HG03039 (cell line): ENCODE data around the gene ATP5F1A.
A peak's percentile ranks its signal among the peaks of the same experiment; 100 is the strongest.

ENCODE experiments used
- ATAC-seq: cut with Tn5 transposase; IDR thresholded peaks from one replicate; pipeline ENCODE4 v1.9.1; 2021; ENCODE audit warnings: mild to moderate bottlenecking, moderate library complexity; ENCODE audit not compliant: unreplicated experiment

Gene ATP5F1A

DNA sequence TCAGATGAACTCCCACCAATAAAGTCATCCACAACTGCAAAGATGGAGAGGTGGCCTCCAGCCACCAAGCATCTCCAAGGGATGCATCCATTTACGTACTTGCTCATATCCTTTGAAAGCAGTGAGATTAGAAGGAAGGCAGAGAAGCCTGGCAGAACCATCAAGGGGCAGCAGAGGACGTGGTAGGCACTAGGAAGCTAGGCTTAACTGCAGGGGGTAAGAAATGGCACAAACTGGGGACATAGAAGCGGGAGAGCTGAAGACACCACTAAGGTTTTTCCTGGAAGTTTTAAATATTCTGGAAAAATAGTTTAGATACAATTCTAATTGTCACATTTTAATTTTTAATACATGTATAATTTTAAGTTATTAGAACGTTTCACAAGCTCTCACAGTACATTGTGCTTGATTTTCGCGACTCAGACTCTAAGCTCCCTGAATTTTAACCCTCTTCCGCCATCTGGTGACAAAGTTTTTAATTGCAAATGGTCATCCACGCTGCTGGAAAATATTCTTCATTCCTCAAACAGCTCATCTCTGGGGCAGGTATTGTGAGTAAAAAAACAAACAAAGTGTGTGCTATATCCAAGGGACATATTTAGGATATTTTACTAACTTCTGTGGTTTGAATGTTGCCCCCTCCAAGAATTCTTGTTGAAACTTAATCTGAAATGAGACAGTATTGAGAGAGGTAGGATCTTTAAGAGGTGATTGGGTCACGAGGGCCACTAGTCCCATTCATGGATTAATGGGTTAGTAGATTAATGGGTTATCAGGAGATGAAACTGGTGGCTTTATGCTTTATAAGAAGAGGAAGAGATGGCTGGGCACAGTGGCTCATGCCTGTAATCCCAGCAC, 24.4 kb downstream of the ATP5F1A start:
- ATAC-seq, result no peak

DNA sequence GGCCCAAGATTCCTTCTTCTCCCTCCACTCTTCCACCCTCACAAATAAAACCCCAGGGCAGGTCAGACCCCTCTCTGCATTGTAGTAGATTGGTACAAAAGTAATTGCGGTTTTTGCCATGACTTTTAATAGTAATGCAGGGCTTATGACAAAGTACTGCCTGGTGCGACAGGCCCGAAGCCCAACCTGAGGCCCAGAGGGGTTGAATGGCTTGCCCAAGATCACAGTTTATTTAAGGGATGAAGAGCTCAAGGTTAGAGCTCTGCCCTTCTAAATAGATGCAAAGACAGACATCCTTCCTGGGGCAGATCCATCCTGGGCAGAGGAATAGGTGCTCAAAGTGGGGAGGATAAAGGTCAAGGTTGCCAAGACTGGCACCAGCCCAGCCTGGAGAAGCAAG, 25.1 kb downstream of the ATP5F1A start:
- no peak for ATAC-seq

DNA sequence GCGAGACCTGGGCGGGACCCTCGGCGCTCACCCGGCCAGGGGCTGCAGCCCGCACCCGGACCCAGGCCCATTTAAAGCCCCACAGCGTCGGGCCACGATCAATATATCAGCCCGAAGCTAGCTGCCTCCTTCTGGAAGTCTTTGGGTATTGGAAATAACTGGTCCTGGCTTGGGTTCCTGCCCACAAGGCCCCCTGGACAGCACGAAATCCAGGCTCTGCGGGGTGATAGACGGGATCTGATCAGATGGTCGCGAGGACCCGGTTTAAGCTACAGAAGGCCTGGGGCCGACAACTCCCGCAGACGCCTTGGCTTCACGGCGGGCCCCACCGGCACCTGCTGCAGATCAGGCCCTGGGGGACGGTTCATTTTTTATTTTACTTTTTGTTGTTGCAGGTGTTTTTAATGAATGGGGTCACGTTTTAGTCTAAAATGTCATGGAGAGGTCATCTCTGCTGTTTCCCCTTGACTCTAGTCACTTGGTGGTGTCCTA, 25.7 kb downstream of the ATP5F1A start:
- ATAC-seq, result no peak

DNA sequence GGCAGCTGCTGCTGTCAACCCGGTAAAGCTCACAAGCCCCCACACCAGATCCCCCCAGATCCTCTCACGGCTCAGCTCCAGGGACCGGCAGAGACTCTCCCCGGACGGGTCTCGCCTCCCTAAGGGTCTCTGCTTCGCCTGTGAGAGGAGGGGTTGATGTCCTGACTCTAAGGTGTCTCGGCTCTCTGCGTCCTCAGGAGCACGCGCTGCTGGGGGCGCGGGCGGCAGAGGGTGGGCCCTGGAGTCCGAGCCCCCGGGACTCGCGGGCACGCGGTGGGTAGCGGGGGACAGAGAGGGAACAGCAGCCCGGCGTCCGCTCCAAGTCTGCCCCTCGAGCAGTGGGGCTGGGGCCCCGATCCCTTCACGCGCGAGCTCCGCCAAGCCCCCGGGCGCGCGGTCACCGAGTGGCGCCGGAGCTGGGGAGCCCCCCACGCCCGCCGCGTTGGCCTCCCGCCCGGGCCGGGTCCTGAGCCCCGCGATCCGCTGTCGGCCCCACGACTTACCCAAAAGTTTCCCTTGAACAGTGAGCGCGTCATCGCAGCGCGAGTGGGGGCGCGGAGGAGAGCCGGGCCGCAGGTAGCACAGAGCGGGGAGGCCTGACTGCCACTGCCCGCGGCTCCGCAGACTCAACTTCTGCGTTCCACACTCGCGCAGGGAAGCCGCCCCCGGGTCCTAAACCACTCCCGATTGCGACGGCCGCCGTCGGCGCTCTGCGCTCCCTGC, 26.3 kb downstream of the ATP5F1A start, which contains the start of gene PSTPIP2:
Gene PSTPIP2 (minus strand): TSS at position 608 of the 723 bp plus-strand sequence. CDS start 72 bp downstream, at position 536.
- peak; percentile 50 for ATAC-seq

DNA sequence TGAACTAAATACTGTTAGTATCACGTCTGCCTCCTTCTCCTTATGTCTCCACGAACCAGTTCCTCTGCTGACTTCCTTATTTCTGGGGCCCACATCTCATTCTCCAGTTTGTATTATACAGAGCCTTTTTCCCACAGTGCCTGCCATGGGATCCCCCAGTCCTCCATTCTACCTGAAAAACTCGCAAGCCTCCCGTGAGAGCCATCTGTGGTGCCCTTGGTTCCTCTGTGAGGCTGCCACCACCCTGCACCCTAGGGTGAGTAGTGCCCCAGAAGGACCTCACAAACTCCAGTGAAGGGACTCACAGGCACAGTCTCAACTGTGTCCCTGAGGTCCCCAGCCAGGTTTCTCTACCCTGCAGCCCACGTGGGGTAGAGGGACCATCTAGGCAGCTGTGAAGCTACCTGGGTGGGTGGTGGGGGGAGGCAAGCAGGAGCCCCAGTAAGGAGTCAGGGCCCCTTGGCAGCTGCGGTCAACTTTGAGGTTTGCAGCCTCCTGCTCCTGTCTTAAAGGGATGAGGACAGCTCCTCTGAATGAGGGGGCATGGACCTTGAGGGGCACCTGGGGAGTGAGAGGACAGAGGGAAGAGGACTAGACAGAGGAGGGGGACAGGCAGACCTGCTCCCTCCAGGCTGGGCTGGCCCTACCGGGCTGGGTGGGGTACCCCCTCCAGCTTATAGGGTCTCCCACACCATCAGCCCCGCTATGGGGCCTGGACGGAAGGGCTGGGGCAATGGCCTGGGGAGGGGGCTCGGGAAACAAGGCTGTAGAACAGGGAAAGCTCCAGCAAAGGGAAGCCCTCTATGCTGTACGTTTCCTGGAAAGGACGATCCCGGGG, 27.1 kb downstream of the ATP5F1A start:
- no peak for ATAC-seq

DNA sequence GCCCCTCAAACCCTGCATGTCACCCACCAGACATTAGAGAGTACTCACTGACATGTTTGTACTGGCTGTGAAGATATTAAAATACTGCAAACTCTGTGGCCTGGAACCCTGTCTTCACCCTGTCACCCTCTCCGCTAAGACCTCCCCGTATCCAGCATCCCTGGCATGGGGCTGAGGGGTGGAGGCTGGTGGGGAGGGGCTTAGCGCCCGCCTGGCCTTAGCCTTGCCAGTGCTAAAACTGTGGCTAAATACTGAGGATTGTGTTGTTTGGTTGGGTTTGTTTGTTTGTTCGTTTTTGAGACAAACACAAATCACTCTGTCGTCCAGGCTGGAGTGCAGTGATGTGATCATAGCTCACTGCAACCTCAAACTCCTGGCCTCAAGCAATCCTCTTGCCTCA, 27.9 kb downstream of the ATP5F1A start:
- ATAC-seq, result no peak

DNA sequence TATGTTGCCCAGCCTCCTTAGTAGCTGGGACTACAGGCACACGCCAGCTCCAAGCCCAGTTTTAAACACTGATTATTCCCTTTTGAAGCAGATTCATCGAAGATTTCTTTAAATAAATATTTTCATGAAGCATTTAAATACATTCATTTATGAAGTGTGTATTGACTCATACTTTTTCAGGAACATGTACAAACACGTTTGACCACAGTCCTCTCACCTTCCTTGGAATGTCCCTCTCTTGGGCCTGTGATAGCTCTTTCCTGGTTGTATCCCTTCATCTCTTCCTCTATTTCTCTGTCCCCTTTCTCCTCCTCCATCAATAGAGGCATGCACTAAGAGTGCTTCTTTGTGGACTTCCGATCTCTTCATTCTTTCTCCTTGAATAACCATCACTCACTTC, 28.6 kb downstream of the ATP5F1A start:
- ATAC-seq, result no peak

DNA sequence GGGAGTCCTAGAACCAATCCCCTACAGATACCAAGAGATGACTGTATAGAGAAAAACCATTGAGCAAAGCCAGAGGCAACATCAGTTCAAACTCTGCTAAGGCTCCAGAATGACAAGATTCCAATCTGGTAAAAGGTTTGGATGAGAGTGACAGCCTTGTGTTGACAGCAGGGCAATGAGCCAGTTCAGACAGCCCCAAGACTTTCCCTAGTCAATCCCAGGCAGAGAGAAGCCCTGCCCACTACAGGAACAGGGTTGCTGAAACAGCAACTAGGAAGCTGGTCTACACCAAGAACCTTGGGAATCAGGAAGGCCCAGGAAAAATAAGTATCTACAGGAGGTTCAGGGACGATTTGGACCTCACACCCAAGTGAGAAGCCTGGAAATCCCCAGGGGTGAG, 29.3 kb downstream of the ATP5F1A start:
- no peak for ATAC-seq

DNA sequence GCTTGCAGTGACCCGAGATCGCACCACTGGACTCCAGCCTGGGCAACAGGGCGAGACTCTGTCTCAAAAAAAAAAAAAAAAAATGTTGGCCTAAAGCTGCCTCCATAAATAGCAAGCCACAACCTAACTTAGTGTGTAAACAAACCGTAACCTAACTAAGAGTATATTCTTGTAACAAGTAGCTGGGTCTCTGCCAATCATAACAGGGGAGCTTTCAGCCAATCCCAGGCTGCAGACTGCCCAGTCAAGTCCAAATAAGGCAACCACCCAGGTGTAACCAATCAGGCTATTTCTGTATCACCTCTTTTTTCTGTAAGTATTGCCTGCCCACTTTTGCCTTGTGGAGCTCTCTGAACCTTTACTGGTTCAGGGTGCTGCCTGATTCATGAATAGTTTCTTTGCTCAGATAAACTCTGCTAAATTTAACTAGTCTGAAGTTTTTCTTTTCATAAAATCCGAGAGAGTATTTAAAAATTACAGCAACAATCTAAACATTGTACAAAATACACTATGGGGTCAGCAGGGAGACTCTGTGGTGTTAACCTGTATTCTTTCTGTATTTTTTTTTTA, 30.6 kb downstream of the ATP5F1A start:
- no peak for ATAC-seq

DNA sequence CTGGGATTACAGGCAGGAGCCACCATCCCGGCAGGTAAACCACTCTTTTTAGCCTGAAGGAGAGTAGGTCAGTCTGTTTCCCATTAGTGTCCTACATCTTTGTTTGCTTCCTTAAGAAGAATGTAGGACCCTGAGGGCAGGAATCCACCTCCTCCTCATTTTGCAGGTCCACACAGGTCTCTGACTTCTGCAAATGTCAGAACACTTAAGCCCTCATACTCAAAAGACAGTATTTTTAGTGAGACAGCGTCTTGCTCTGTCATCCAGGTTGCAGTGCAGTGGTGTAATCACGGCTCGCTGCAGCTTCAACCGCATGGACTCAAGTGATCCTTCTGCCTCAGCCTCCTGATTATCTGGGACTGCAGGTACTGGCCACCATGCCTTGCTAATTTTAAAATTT, 35.3 kb downstream of the ATP5F1A start:
- ATAC-seq, result no peak

DNA sequence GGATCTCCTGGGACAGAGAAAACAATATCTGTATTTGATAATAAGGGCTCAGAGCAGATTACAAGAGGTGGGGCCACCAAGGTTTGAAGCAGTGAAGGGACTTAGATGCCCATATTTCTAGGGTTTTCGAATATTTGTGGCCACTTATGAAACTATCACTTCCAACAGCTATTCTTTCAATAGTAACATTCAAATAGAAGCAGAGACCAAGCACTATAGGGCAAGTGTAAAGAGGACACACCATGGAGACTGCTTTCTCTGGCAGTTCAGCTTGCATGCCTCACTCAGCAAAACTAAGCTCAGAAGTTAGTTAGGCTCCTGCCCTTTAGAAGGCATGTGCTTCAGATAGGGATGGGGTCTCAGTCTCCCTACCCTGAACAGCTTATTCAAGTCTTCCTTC, 36.3 kb downstream of the ATP5F1A start:
- no peak for ATAC-seq

DNA sequence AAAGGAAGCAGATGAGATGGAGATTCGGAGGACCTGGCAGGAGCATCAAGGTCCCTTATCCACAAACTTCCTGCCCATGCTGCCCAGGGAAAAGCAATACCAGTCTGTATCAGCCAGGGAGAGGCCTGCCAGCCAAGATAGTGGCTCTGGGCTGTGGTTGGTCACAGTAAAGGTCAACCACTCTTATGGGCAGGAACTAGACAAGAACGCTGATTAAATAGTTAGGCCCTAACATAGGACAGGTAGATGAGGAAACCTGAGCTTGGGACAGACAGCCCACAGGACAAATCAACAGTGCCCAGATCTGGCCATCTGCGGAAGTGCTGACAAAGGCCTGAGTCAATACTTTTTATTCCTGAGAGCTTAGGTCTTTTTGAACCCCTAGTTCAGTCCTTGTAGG, 36.7 kb downstream of the ATP5F1A start:
- no peak for ATAC-seq

DNA sequence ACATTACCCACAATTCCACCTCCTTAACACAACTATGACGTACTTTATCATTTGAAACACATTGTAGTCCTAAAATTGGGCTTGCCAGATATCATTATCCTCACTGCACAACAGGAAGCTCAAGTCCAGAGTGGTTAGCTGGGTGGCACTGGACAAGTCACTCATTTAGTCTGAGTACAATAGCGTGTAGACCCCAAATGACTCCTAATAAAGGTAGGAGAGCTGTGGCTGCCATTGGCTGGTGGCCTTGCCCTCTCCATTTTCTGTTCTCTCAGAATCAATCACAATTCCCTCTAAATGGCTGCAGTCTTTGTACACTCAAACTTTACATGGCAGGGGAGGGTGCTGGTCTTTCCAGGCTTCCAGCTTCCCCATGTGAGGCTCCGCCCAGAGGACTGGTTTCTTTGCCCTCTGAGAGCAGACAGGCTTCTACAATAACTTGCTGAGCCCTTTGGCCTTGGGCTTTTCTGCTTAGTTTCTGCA, 37.7 kb downstream of the ATP5F1A start:
- ATAC-seq, result no peak

DNA sequence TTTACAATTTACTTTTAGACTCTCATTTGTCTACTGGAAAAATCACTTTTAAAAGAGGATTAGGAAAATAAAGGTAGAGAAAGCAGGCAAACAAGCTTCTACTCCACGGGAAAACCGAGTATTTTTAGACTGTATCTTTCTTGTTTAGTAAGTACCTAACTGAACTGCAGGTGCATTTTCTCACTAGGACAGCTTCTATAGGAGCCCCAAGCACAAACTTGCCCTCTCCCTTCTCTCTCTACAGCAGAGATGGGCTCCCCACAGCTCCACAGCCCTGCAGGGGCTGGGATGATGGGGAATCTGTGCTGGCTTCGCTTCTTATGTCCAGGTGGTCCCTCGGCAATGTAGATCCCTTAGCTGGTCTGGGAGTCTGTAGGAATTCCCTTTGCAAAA, 42.3 kb downstream of the ATP5F1A start:
- no peak for ATAC-seq

DNA sequence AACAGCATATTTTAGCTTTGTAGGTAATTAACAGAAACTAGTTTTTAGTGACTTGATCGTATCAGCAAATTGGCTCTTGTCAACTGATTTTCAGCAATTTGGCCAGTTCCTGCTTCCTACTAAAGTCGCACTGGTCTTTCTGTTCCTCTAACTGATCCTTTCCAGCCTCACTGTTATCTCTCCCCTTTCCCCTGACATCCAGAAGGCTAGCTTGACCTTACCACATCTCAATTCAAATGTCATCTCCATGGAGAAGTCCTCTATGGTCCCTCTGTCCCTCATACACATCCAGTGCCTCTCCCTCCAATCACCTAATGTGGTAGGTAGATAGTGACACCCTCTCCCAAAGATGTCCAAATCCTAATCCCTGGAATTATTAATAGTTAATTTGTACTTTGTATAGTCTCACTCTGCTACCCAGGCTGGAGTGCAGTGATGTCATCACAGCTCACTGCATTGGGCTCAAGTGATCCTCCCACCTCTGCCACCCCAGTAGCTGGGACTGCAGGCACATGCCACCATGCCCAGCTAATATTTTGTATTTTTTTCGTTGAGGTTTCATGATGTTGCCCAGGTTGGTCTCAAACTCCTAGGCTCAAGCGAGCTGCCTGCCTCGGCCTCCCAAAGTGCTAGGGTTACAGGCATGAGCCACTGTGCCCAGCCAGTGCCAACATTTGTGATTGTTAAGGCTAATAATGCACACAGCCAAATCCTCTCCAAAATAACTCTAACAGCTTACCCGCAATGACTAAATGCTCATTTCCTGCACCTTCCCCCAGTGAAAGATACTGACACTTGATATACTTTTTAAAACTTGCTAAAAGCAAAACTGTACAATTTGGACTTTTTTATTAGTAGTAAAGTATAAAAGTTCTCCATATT, 42.9 kb downstream of the ATP5F1A start:
- ATAC-seq, result no peak

DNA sequence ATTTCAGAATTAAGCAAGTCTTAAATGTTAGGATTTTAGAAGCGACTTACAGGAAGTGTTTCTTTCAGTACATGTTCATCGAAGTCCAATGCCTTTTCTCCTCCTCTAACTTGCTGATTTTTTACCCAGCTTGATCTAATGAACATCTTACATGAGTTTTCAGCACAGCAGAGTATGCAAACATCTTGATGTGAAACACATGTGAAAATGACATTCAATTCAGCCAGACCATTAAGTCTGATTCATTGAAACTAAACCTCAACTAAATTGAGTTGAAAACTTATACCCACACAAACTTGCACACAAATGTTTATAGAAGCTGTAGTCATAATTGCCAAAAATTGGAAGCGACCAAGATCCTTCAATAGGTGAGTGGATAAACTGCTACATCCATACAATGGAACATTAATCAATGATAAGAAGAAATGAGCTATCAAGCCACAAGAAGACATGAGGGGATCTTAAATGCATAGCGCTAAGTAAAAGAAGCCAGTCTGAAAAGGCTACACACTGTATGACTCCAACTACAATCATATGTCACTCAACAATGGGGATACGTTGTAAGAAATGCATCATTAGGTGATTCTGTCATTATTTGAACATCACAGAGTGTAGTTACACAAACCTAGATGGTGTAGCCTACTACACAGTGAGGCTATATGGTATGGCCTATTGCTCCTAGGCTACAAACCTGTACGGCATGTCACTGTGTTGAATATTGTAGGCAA, 44.6 kb downstream of the ATP5F1A start:
- no peak for ATAC-seq

DNA sequence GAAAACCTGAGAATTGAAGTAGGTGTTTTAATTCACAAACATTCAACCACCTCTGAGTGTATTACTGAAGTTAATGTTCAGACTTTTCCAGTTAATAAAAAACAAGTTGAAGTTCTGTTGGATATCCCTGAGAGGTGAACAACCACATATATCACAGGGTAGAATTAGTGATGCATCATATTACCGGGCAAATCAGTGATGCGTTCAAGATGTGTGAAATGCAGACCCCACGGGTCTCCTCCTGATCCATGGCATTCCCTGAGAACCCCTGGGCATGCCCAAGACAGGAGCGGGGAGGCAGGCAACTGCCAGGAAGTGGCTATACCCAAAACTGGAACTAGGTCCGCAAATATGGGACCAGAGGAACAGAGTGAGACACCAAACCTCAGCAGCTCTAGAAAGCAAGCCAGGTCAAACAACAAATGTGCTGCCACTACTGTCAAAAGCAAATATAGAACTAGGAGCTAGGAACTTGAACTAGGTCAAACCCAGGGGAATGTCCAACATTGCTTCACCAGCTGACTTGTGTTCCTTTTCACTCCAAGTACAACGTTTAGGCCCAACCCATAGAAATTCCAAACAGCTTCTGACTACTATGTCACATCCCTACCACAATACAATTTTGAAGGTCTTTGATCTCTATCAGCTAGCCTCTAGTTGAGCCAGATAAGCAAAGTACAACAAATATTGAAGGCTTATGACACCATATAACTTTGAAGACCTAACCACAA, 46.2 kb downstream of the ATP5F1A start:
- no peak for ATAC-seq

DNA sequence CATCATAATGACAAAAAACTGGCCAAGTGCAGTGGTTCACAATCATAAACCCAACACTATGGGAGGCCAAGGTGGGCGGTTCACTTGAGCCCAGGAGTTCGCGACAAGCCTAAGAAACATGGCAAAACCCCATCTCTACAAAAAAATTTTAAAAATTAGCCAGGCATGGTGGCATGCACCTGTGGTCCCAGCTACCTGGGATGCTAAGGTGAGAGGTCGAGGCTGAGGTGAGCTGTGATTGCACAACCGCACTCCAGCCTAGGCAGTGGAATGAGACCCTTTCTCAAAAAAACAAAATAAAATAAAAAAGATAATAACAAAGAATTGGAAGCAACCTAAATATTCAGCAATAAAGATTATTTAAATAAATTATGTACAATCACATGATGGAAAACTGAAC, 47.8 kb downstream of the ATP5F1A start:
- no peak for ATAC-seq
